ENCODE data around the gene DNAH14.

DNA sequence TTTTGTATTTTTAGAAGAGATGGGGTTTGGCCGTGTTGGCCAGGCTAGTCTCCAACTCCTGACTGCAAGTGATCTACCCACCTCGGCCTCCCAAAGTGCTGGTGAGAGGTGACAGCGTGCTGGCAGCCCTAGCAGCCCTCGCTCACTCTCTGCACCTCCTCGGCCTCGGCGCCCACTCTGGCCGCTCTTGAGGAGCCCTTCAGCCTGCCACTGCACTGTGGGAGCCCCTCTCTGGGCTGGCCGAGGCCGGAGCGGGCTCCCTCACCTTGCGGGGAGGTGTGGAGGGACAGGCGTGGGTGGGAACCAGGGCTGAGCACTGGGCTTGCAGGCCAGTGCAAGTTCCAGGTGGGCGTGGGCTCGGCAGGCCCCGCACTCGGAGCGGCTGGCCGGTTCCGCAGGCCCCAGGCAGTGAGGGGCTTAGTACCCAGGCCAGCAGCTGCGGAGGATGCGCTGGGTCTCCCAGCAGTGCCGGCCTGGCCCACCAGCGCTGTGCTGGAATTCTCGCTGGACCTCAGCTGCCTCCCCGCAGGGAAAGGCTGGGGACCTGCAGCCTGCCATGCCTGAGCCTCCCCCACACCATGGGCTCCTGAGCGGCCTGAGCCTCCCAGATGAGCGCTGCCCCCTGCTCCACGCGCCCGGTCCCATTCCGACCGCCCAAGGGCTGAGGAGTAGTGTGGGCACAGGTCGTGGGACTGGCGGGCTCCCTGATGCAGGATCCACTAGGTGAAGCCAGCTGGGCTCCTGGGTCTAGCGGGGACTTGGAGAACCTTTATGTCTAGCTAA is 501.8 kb downstream of the DNAH14 start:
- no peak for TF ChIP-seq CTCF (IDR thresholded peaks at IDR 0.05; ENCODE audit: poor library complexity)
- no peak for TF ChIP-seq EZH2phosphoT487 (IDR thresholded peaks at IDR 0.05; ENCODE audit: low read depth, severe bottlenecking, unreplicated experiment)
- no peak for TF ChIP-seq EZH2 (IDR thresholded peaks at IDR 0.05; ENCODE audit: borderline replicate concordance)
